HG03571 (cell line): ENCODE measurements around the gene TXNDC2.

ENCODE experiments used
- ATAC-seq: cut with Tn5 transposase; IDR thresholded peaks from one replicate; pipeline ENCODE4 v1.9.1; 2021; ENCODE audit not compliant: unreplicated experiment

Gene TXNDC2

DNA sequence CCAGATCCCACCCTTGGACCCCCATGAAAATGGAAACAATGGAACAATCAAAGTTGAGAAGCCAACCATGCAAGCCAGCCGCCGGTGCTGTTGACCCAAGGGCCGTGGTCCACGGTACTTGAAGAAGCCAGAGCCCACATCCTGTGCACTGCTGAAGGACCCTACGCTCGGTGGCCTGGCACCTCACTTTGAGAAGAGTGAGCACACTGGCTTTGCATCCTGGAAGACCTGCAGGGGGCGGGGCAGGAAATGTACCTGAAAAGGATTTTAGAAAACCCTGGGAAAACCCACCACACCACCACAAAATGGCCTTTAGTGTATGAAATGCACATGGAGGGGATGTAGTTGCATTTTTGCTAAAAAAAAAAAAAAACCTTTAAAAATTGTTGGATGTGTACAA, 26.5 kb upstream of the TXNDC2 start:
- ATAC-seq, result no peak

GRCh38 chr18:9860682-9861081, 25.1 kb upstream of the TXNDC2 start:
- ATAC-seq, result no peak

GRCh38 chr18:9861157-9861556, 24.6 kb upstream of the TXNDC2 start:
- ATAC-seq, result peak; percentile 62

GRCh38 chr18:9861933-9862332, 23.8 kb upstream of the TXNDC2 start:
- no peak for ATAC-seq

DNA sequence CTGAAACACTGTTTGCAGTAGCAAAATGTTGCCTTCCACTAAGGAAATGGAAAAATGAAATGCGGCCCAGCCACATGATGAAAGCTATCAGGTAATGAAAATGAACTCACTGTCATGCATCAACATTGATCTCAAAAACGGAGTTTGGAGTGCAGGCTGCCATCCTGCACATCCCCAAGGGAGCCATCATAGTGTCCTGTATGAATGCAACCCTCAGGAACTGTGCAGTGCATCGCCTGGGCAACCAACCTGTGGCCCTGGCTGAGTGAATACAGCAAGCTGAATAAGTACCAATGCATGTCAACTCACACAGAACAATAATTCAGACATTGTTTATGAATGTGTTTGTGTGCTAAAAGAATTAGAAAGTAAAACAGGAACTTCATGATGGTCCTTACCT, 23.1 kb upstream of the TXNDC2 start:
- no peak for ATAC-seq

DNA sequence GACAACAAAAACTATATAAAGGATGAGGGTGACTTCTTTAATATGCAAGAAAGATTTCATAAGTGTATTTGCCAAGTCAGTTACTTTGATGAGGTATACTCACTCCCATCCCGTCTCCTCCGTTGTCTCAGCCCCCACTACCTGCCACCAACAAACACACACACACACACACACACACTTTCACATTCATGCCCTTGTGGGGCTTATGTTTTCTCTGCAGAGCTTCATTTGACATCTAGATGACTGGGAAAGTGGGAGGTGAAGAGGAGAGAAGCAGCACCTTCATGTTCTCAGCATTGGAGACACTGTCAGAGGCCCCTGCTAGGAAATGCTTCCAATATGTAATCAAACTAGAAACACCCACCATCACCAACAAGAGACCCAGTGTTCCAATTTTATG, 22.5 kb upstream of the TXNDC2 start:
- ATAC-seq, result no peak

GRCh38 chr18:9865764-9866490, 19.8 kb upstream of the TXNDC2 start:
- no peak for ATAC-seq

DNA sequence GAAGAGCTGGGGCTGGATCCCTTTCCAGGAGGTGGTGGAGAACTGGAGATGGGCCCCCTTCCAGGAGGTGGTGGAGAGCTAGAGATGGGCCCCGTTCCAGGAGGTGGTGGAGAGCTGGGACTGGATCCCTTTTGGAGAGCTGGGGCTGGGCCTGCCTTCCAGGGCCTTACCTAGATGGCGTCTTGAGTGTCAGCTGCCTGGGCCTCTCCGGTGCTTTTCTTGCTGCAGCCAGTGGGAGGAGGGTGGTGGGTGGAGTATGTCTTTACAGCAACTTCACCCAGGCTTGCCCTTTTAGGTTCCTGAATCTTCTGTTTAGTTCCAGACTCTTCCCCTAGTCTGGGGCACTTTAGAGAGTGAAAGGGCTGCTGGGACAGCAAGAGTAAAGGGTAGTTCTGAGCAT, 19.1 kb upstream of the TXNDC2 start:
- no peak for ATAC-seq

DNA sequence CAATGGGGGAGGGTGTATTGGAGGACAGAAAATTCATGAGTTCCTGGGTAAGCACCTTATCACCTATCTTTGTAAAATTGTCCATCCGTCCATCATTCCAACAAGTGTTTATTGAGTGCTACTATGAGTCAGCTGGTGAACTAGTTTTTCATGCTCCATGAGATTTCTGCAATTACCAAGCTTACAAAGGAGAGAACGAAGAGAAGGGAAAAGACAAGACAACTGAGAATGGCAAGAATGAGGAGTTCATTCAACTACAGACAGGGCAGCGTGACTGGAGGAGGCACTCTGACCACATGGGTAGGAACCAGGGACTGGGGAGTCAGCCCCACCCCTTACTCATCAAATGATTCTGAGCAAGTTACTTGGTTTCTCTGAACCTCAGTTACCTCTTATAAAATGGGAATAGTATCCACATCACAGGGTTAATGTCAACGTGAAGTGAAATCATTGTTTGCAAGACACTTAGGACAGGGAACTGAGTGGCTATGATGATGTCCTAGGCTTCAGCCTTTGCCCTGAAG, 18.6 kb upstream of the TXNDC2 start:
- ATAC-seq, result no peak

- no peak for ATAC-seq
These were observed 16.7 kb upstream of the TXNDC2 start for GRCh38 chr18:9868857-9869714.

DNA sequence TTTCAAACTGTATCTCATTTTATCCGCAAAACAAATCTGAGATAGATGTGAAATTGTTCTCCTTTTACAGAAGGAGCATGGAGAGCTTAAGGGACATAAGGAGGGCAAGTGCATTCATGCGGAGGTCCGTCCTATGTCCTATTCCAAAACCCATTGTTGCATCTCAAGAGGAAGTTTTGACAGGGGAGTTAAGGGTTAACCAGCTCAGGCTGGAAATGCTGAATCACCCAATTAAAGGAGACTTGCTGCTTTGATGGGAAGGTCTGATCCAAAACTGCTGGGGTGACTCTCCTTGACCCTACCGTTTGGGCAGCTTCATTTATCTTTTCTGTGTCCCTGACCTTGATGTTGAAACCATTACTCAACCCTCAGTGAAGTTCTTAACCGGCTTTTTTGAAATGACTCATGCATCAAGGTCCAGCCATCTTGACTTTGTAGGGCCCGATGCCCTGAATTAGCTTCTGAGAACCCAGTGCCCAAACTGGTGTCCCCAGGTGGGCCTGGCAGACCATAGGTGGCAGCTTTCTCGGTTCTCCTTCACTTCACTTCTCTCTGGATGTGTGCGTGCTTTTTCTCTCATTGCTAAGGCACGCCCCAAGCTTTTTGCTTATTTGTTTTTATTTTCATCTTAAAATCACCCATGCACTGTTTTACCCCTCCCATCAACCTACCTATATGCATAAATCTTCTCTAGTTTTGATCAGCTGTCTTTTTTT, 15.9 kb upstream of the TXNDC2 start:
- ATAC-seq, result peak; percentile 53

- no peak for ATAC-seq
These were observed 15.3 kb upstream of the TXNDC2 start for GRCh38 chr18:9870431-9871008.

DNA sequence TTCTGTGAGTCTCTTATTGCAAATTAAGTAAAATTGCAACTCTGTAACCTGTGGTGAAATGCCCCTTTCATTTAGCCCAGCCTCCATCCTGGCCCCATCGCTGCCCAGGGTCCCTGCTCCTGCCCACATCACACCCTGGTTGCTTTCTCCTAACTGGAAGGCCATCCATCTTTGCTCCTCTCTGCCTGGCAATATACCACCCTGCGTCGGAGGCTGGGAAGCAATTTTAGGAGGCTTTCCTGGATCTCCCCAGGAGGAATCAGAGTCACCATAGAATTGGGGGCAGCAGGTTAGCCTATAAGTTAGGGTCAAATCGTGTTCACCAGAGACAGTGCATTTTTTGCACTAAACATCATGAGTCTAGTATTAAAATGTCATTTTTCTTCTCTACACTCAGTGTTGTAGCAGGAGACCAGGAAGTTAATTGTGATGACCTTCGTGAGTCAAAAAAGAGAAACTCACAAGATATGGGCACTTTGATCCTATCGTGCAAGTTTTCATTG, 14.5 kb upstream of the TXNDC2 start:
- ATAC-seq, result no peak

GRCh38 chr18:9872823-9873222, 12.9 kb upstream of the TXNDC2 start:
- no peak for ATAC-seq

GRCh38 chr18:9874728-9875127, 11.0 kb upstream of the TXNDC2 start:
- no peak for ATAC-seq

- ATAC-seq, result no peak
These were observed 9.4 kb upstream of the TXNDC2 start for GRCh38 chr18:9876212-9876866.

- no peak for ATAC-seq
These were observed 8.7 kb upstream of the TXNDC2 start for GRCh38 chr18:9876867-9877654.

GRCh38 chr18:9877655-9878014, 8.1 kb upstream of the TXNDC2 start:
- no peak for ATAC-seq

DNA sequence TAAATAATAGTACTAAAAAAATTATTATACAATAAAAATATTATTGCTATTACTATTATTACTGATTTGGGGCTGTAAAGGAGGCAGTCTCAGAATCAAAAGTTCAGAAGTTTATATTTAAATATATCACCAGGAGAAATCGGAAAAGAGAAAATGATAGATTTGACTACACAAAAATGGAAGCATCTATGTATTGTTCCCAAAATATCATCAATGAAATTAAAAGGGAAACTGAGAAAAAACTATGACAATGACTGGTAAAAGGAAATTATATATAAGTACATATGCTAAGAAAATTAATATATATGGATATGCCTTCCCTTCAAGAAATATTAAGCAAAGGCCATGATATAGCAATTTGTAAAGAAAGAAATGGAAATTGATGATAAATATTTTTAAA, 7.7 kb upstream of the TXNDC2 start:
- no peak for ATAC-seq

DNA sequence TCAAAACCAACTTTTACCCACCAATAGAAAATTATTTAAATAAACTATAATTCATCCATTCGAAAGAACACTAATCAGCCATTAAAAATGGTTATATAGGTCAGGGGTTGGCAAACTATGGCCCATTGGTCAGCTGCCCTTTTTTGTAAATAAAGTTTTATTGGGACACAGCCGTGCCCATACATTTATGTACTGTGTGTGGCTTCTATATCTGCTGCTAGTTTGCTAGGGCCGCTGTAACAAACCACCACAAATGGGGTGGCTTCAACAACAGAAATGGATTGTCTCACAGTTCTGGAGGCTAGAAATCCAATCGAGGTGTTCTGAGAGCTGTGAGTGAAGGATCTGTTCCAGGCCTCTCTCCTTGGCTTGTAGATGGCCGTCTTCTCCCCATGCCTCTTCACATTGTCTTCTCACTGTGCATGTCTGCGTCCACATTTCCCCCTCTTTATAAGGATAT, 7.0 kb upstream of the TXNDC2 start:
- ATAC-seq, result no peak
